Upper lobe of left lung (tissue), 6 donors: ENCODE results near the gene METTL27. TPM values are rescaled to one million over a fixed set of nuclear protein-coding genes. Genes with fewer than 3 reads are reported as not detected.

Source experiments
- ATAC-seq, 2 donors: fragments of 200-7000 bp; cut with Tn5 transposase; one replicate each; pipeline ENCODE4 v1.9.1; 2022; ENCODE audit warnings: mild to moderate bottlenecking in 2 of 2, moderate library complexity in 2 of 2; ENCODE audit not compliant: low FRiP score in 2 of 2
- DNase-seq, 2 donors: peaks; one replicate each; pipeline ENCODE4 v3.0.0-alpha.2; 2019 to 2020
- H3K27ac ChIP-seq, 4 donors: fragments of 200-600 bp; sonication (generic); one replicate each; pipeline ENCODE4 v1.5.1; 2016 to 2019
- H3K27me3 ChIP-seq, 4 donors: fragments of 200-600 bp; sonication (generic); one replicate each; pipeline ENCODE4 v1.5.1; 2017 to 2019
- H3K36me3 ChIP-seq, 4 donors: fragments of 200-600 bp; sonication (generic); one replicate each; pipeline ENCODE4 v1.5.1; 2016 to 2019
- H3K4me1 ChIP-seq, 4 donors: fragments of 200-600 bp; sonication (generic); one replicate each; pipeline ENCODE4 v1.5.1; 2018 to 2019
- H3K4me3 ChIP-seq, 4 donors: fragments of 200-600 bp; sonication (generic); one replicate each; pipeline ENCODE4 v1.5.1; 2017 to 2019; ENCODE audit warnings: mild to moderate bottlenecking in 2 of 4, moderate library complexity in 1 of 4
- H3K9me3 ChIP-seq, 4 donors: fragments of 200-600 bp; sonication (generic); one replicate each; pipeline ENCODE4 v1.5.1; 2018 to 2019
- EP300 ChIP-seq, 4 donors: sonication (generic); formaldehyde crosslinking; IDR thresholded peaks; one replicate each; pipeline ENCODE4 v1.5.1; 2017; ENCODE audit warnings: antibody characterized with exemption in 4 of 4, control low read depth in 2 of 4
- POLR2A ChIP-seq, 4 donors: fragments of 450-650 bp; IDR thresholded peaks; one replicate each; pipeline ENCODE4 v1.5.1; 2016 to 2017; ENCODE audit warnings: antibody characterized with exemption in 4 of 4, mild to moderate bottlenecking in 2 of 4
- POLR2AphosphoS5 ChIP-seq, 2 donors: sonication (generic); formaldehyde crosslinking; IDR thresholded peaks; one replicate each; pipeline ENCODE4 v1.5.1; 2017; ENCODE audit warnings: antibody characterized with exemption in 2 of 2
- WGBS, 2 donors: methylation state at CpG; one replicate each; pipeline ENCODE4 v1.1.5; 2017 to 2018; 5-methylcytosine and 5-hydroxymethylcytosine counted together
- total RNA-seq, 6 donors: library from RNA; depleted of rRNA in 4 of 6; stranded (reverse); fragments of >200 nt in 4 of 6; gene quantifications; one replicate each; pipeline versions ENCODE4 v1.1.0 to v1.2.1, GENCODE V29; 2016 to 2021
- TF ChIP-seq, protein P1 (sequence below), 6 experiments: fragments of 450-650 bp in 4 of 6; fragments of 200-600 bp in 2 of 6; sonication (generic) in 2 of 6; IDR thresholded peaks; one replicate each; pipeline ENCODE4 v1.5.1; 2016 to 2019; ENCODE audit warnings: antibody characterized with exemption in 6 of 6
- donor health status: DM: no; HTN: no; CAD: no; lungs with moderate emphysema.
- donor health status: DM: no; HTN: yes; CAD: no; lungs with severe emphysema.

METTL27 gene
- total RNA-seq, 6 donors from 2014 or later: 3.0 to 23.0 (median 7.2) TPM

DNA sequence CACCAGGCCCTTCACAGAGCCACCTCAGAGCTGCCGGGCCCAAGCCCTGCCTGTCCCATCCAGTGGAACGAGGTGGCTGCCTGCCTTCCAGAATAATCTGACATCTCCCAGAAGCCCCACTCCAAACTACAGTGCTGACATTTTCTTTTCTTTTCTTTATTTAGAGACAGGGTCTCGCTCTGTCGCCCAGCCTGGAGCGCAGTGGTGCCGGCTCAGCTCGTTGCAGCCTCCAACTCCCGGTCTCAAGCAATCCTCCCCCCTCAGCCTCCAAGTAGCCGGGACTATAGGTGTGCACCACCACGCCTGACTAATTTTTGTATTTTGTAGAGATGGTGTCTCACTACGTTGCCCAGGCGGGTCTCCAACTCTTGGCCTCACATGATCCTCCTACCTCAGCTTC, 19.0 kb upstream of the METTL27 start:
- no peak for TF ChIP-seq POLR2A (IDR thresholded peaks at IDR 0.05)
- TF ChIP-seq, protein P1, sequence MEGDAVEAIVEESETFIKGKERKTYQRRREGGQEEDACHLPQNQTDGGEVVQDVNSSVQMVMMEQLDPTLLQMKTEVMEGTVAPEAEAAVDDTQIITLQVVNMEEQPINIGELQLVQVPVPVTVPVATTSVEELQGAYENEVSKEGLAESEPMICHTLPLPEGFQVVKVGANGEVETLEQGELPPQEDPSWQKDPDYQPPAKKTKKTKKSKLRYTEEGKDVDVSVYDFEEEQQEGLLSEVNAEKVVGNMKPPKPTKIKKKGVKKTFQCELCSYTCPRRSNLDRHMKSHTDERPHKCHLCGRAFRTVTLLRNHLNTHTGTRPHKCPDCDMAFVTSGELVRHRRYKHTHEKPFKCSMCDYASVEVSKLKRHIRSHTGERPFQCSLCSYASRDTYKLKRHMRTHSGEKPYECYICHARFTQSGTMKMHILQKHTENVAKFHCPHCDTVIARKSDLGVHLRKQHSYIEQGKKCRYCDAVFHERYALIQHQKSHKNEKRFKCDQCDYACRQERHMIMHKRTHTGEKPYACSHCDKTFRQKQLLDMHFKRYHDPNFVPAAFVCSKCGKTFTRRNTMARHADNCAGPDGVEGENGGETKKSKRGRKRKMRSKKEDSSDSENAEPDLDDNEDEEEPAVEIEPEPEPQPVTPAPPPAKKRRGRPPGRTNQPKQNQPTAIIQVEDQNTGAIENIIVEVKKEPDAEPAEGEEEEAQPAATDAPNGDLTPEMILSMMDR (IDR thresholded peaks at IDR 0.05): no peak
- no peak for TF ChIP-seq EP300 (IDR thresholded peaks at IDR 0.05)
- TF ChIP-seq POLR2AphosphoS5 (IDR thresholded peaks at IDR 0.05): no peak
- peak in 1 of 2 donors; percentile 55 for DNase-seq
- no peak for ATAC-seq

GRCh38 chr7:73860859-73861258, 18.5 kb upstream of the METTL27 start, which contains the start of gene TMEM270:
Gene TMEM270 (plus strand): TSS chr7:73861159. CDS start chr7:73861195, 36 bp downstream.
- Histone ChIP-seq H3K27ac (no peak within 1 kb of the TSS), H3K4me3 (no peak within 1 kb of the TSS), H3K4me1 (peaks cover 0 to 1% (median under 1%) of the 10 kb centered on the region in 4 donors), H3K9me3 (no peaks in the 10 kb centered on the region), H3K36me3 (no peaks in the 10 kb centered on the region), H3K27me3 (no peaks in the 10 kb centered on the region)
- ATAC-seq (no peak), DNase-seq (no peak)
- WGBS, 2 donors: 87 to 93% methylated on average over 9 to 11 of the region's 11 CpGs
- TF ChIP-seq, protein P1 (IDR thresholded peaks at IDR 0.05): no peak
- TF ChIP-seq POLR2A (IDR thresholded peaks at IDR 0.05): no peak
- no peak for TF ChIP-seq EP300 (IDR thresholded peaks at IDR 0.05)
- no peak for TF ChIP-seq POLR2AphosphoS5 (IDR thresholded peaks at IDR 0.05)

More for the DNA sequence above, 19.0 kb upstream of the METTL27 start:
- Histone ChIP-seq H3K36me3 (no peaks in the 10 kb centered on the region), H3K4me1 (no peaks in the 10 kb centered on the region), H3K4me3 (no peak overlapping the region), H3K9me3 (no peaks in the 10 kb centered on the region), H3K27me3 (no peaks in the 10 kb centered on the region), H3K27ac (no peak overlapping the region)
- 92 to 96% methylated on average over 12 of the region's 12 CpGs for WGBS, 2 donors

DNA sequence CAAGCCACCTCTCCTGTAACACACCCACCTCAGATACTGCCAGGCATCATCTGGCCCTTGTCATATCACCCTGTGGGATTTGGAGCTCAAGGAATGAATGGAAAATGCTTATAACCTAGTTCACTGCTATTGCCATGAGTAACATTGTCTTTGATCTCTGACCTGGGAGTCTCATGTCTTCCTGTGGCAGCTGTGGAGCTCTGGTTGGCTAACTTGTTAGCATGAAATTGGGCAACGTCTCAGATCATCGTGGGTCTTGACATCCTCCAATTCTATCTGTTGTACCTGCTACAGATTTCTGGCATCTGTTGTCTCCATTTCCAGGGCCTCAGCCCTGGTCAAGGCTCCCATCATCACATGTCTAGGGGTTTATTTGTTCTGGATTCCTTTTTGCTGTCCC, 16.5 kb upstream of the METTL27 start:
- DNase-seq (no peak), ATAC-seq (no peak)
- H3K4me3 ChIP-seq: no peak overlapping the region
- WGBS, 2 donors: 53 to 70% methylated on average over 2 of the region's 2 CpGs
- no peaks in the 10 kb centered on the region for H3K9me3 ChIP-seq
- no peaks in the 10 kb centered on the region for H3K27me3 ChIP-seq
- peaks cover 3 to 9% (median 4%) of the 10 kb centered on the region in 4 donors for H3K4me1 ChIP-seq
- TF ChIP-seq EP300 (IDR thresholded peaks at IDR 0.05): no peak
- TF ChIP-seq POLR2AphosphoS5 (IDR thresholded peaks at IDR 0.05): no peak
- H3K36me3 ChIP-seq: no peaks in the 10 kb centered on the region
- H3K27ac ChIP-seq: no peak overlapping the region

DNA sequence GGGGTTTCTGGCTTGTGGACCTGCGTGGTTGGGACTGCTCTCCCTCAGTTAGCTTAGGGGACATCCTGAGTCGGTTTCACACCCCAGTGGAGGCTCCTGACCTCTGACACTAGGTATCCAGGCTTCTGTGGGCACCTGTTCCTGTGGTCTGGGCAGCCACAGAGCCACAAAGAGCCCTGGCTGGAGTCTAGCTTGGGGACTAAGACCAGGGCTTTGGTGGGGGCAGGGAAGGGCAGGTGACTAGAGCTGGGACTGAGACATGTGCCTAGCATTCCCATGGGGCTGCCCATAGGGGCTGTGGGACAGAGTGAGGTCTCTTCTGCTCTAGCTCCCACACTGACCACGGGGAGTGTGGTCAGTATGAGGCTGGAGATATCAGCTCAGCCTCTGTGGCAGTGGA, 14.6 kb upstream of the METTL27 start:
- Histone ChIP-seq H3K27ac (no peak overlapping the region), H3K4me1 (peaks cover 4 to 9% (median 8%) of the 10 kb centered on the region in 4 donors), H3K36me3 (no peaks in the 10 kb centered on the region), H3K4me3 (no peak overlapping the region), H3K9me3 (no peaks in the 10 kb centered on the region), H3K27me3 (no peaks in the 10 kb centered on the region)
- DNase-seq: no peak
- WGBS, 2 donors: 49 to 58% methylated on average over 3 of the region's 3 CpGs
- no peak for TF ChIP-seq POLR2AphosphoS5 (IDR thresholded peaks at IDR 0.05)
- TF ChIP-seq POLR2A (IDR thresholded peaks at IDR 0.05): no peak
- TF ChIP-seq, protein P1 (IDR thresholded peaks at IDR 0.05): no peak
- TF ChIP-seq EP300 (IDR thresholded peaks at IDR 0.05): no peak
- ATAC-seq: no peak

- no peak overlapping the region for H3K27ac ChIP-seq
- no peaks in the 10 kb centered on the region for H3K36me3 ChIP-seq
- no peaks in the 10 kb centered on the region for H3K27me3 ChIP-seq
- TF ChIP-seq EP300 (IDR thresholded peaks at IDR 0.05) (no peak), POLR2AphosphoS5 (IDR thresholded peaks at IDR 0.05) (no peak), POLR2A (IDR thresholded peaks at IDR 0.05) (no peak)
- TF ChIP-seq, protein P1 (IDR thresholded peaks at IDR 0.05): no peak
- WGBS, 2 donors: 75 to 86% methylated on average over 5 of the region's 5 CpGs
- no peak overlapping the region for H3K4me3 ChIP-seq
- ATAC-seq (no peak), DNase-seq (peak in 1 of 2 donors; percentile 43)
- no peaks in the 10 kb centered on the region for H3K9me3 ChIP-seq
- peaks cover 16 to 25% (median 23%) of the 10 kb centered on the region in 4 donors for H3K4me1 ChIP-seq
Observed at GRCh38 chr7:73852500-73852899, 10.2 kb upstream of the METTL27 start.
